GM19035 (cell line): ENCODE results near the gene UGT1A1.

ENCODE experiments used
- ATAC-seq: cut with Tn5 transposase; IDR thresholded peaks from one replicate; pipeline ENCODE4 v1.9.1; 2021; ENCODE audit not compliant: unreplicated experiment

The UGT1A1 gene

DNA sequence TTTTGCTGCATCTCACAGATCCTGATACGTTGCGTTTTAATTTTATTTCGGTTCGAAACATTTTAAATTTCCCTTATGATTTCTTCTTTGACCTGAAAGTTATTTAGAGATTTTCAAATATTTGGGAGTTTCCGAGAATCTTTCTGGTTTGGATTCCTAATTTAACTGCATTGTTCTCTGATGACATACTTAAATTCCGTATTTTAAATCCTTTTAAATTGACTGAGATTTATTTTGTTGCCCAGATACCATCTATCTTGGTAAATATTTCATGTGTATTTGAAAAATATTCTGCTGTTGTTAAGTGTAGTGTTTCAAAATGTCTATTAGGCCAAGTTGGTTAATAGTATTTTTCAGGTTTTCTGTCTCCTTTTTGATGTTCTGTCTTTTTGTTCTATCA is 55.8 kb downstream of the UGT1A1 start:
- ATAC-seq = no peak

GRCh38 chr2:233816334-233816733 is 56.3 kb downstream of the UGT1A1 start:
- ATAC-seq = no peak

DNA sequence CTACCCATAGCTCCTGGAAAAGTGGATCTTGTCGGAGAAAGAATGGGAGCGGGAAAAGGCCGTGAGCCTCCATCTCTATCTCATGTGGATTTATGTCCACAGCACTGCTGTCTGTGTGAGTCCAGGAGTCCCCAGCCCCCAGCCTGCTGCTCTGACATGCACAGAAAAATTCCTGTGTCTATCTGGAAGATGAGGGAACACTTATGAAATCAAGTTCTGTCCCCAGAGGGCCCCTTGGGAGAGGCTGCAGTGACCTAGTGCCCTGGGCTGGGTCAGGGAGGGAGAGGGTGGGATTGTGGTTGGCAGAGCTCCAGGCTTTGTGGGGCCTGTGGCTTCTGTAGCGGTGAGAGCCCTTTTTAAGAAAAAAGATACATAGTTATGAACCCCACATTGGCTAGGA is 56.7 kb downstream of the UGT1A1 start:
- ATAC-seq = no peak

GRCh38 chr2:233817361-233817911 is 57.4 kb downstream of the UGT1A1 start:
- ATAC-seq = no peak

DNA sequence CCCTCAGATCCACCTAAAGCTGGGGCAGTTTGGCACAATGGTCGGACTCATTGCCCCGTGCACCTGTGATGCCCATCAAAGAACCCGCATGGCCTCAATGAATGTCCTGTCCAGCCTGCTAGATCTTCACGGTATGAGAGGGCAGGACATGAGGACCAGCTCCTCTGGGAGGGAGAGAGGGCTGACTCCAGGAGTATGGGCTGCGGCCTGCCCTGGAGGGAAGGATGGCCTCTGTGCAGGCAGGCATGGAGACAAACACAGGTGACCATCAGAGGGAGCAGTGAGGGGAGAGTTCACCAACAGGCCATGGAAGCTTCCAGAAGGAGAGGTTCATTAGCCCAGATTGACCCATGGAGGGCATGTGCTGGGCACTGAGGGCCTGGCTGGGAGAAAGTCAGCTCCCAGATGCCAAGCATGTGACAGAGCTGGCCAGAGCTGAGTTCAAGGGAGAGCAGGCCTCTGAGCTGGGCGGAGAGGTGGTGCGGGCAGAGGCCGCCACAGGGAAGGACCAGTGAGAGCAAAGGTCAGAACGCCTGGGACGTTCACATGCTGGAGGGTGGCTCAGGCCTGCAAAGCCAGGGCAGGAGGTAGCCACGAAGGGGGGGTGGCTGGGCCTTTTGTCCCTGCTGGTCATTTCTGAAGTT is 58.0 kb downstream of the UGT1A1 start:
- ATAC-seq = no peak

DNA sequence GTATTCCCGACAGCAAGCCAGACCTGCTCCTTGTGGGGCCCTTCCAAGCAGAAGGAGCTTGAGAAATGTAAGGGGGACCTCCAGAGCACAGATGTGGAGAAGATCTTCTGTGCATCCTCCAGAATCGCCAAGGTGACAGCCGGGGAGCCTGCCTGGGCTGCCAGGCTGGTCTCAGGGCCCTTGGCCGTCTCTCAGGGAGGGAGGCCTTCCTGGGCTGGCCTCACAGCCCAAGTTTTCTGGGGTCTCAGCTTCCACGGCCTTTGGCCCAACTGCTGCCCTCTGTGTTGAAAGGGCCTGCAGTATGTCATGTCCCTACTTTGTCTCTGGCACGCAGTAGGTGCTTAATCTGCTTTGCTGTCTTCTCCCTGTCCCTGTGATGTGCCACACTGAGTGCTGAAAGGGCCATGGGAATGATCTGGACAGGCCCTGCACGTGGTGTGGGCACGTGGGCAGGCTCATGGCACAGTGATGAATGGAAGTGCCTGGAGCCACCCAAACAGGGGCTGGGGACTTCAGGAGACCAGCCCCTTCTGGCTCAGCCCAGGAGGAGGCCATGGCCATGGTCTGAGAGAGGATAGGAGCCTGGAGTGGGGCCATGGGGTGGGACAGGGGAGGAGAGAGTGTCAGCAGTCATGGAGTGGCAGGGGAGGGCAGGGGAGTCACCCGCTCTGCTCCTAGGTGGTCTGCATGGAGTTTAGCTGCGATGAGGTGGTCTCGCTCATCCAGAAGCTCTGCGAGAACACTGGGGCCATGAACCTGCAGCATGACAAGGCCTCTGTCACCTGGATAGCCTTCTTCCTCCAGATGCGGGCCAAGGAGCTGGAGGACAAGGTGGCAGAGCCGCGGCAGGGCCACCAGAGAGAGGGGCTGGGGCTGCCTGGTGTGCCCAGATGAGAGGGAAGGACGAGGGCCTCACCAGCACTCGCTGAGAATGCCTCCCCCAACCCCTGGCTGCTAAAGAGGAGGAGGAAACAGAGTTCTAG is 58.9 kb downstream of the UGT1A1 start:
- ATAC-seq = no peak

DNA sequence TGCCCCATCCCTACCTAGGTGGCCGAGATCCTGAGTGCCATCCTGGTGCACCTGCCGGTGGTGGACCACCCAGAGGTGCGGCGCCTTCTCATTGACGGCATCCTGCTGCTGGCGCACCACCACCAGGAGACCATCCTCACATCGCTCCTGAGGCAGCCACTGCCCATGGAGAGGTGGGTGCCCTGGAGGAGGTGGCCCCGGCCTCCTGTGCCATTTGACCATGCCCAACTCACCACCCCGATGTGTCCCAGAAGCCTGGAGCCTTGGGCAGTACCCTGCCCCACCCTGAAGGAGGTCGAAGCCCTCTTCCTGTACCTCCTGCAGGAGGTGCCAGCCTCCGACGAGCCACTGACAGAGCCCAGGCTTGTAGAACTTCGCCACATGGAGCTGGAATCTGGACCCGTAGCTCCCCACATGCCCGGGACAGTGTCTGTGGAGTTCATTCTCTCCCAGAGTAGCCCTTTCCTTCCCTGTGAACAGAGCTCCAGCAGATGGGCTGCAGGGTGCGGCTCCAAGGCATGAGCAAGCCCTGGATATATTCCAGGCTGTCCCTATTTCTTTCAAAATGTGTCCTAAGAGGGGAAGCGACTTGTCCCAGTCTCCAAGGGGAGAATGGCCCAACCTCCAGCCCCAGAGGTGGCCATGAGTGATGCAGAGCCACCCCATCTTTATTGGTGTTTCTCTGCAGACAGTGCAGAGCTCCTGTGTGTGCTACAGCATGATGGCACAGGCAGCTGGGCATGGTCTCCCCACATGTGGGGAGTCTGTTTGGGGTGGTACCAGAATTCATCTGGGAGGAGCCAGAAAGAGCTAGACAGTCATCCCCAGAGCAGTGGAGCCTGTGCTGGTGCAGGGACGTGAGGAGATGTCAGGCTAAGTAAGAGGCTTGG is 60.1 kb downstream of the UGT1A1 start:
- ATAC-seq = no peak

DNA sequence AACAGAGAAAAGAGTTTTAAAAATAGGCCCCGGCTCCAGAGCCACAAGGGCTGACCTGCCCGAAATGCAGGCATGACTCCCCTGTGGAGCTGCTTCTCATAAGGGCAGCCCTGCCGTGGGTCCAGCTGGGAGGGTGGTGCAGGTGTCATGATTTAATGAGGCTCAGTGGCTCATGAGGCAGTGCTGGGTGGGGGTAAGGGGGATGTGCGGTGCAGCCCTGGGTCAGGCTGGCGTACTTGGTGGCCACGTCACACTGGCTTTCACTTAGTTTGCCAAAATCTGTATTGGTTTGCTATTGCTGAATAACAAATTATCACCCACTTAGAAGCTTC is 60.7 kb downstream of the UGT1A1 start:
- ATAC-seq = no peak

DNA sequence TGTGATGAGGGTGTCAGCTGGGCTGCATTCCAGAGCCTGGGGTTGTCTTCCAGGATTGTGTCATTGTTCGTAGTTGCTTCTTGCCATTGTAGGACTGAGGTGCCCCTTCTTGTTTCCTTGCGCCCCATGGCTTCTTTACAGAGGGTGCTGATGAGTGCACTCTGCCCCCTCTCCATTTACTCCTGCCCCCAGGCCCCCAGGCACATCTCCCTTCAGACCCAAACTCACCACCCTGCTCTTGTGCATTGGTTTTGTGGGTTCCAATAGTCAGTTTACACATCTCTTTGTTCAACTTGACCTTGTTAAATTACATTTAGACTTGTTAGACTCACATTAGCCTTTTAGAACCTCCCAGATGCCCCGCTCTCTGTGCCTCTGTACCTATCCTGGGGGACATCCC is 61.1 kb downstream of the UGT1A1 start:
- ATAC-seq = no peak

- ATAC-seq = no peak
These were observed 61.6 kb downstream of the UGT1A1 start for GRCh38 chr2:233821709-233822100.

DNA sequence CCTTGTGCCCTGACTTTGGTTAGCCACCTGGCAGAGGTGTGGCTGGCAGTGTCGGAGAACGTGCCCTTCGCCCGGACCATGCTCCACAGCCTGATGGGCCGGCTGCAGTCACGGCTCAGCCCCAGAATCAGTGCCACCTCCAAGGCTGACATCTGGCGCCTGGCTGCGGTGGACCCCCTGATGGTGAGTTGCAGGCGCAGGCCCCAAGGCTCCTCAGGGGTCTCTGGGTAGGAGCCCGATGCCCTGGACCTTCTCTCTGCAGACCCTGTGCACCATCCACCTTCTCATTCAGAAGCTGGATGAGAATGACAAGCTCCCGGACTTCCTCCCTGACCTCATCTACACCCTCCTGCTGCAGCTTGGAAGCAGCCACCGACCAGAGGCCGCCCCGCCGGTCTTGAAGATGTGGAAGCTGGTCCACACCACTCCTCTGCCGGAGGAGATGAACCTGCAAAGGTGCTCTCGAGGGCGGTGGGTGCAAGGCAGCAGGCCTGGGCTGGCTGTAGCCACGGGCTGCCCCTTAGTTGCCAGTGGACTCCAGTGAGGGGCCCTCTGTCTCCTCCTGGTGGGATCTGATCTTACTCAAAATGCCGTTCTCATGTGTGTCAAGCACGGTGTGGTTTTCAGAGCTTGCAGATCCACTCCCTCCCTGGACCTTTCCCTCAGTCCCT is 62.2 kb downstream of the UGT1A1 start:
- no peak for ATAC-seq
